HS-27A (cell line): ENCODE results near the gene SUCLA2.

Experiments
- DNase-seq: peaks from one replicate; pipeline ENCODE4 v3.0.0-alpha.2; 2012; ENCODE audit warnings: low read depth, missing footprints

Gene SUCLA2

GRCh38 chr13:47901441-47901840, 99.6 kb downstream of the SUCLA2 start:
- DNase-seq, result no peak

- no peak for DNase-seq
Observed at GRCh38 chr13:47898080-47898479, 103.0 kb downstream of the SUCLA2 start.

- no peak for DNase-seq
Observed at GRCh38 chr13:47897411-47898050, 103.5 kb downstream of the SUCLA2 start.

GRCh38 chr13:47896546-47896945, 104.5 kb downstream of the SUCLA2 start:
- no peak for DNase-seq

GRCh38 chr13:47896111-47896510, 105.0 kb downstream of the SUCLA2 start:
- no peak for DNase-seq

GRCh38 chr13:47893527-47893926, 107.5 kb downstream of the SUCLA2 start:
- DNase-seq, result no peak
